ENCODE measurements around the gene ZNF529. TPM values are rescaled to one million over a fixed set of nuclear protein-coding genes. Genes with fewer than 3 reads are reported as not detected.

ZNF529 gene
- total RNA-seq, 2 donors from 2014 or later = 8.4 to 13.5 TPM

DNA sequence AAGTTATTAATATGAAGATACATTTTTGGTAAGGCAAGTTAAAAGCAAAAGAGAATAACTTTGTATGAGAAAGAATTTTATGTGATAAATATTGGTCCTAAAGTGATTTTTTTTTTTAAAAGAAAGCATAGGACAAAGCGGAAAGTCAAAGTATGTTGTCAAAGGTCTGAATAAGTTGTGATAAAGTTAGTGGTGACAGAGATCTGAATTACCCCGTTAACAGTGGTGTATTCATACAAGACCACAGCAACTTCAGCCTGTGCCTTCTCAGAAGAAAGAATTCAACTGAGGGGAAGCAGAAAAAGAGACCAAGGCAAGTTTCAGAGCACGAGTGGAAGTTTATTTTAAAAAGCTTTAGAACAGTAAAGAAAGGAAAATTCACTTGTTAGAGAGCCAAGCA, 64.8 kb downstream of the ZNF529 start:
- intact Hi-C loops (cut with DNase I) = no loop called here
- H3K4me3 ChIP-seq = no peak overlapping the region
- no peaks in the 10 kb centered on the region for H3K27me3 ChIP-seq (replicated peaks; ENCODE audit: insufficient read depth)
- H3K36me3 ChIP-seq = no peaks in the 10 kb centered on the region
- 87% methylated on average over 3 of the region's 3 CpGs for WGBS
- H3K9me3 ChIP-seq = peaks cover 14% of the 10 kb centered on the region
- no peak for DNase-seq (ENCODE audit: low spot score)
- TF ChIP-seq POLR2AphosphoS5 (IDR thresholded peaks at IDR 0.05) = no peak
- TF ChIP-seq, protein P1, sequence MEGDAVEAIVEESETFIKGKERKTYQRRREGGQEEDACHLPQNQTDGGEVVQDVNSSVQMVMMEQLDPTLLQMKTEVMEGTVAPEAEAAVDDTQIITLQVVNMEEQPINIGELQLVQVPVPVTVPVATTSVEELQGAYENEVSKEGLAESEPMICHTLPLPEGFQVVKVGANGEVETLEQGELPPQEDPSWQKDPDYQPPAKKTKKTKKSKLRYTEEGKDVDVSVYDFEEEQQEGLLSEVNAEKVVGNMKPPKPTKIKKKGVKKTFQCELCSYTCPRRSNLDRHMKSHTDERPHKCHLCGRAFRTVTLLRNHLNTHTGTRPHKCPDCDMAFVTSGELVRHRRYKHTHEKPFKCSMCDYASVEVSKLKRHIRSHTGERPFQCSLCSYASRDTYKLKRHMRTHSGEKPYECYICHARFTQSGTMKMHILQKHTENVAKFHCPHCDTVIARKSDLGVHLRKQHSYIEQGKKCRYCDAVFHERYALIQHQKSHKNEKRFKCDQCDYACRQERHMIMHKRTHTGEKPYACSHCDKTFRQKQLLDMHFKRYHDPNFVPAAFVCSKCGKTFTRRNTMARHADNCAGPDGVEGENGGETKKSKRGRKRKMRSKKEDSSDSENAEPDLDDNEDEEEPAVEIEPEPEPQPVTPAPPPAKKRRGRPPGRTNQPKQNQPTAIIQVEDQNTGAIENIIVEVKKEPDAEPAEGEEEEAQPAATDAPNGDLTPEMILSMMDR (IDR thresholded peaks at IDR 0.05) = no peak
- no peak for TF ChIP-seq POLR2A (IDR thresholded peaks at IDR 0.05)
- H3K4me1 ChIP-seq (replicated peaks) = no peaks in the 10 kb centered on the region
- H3K27ac ChIP-seq = no peak overlapping the region

DNA sequence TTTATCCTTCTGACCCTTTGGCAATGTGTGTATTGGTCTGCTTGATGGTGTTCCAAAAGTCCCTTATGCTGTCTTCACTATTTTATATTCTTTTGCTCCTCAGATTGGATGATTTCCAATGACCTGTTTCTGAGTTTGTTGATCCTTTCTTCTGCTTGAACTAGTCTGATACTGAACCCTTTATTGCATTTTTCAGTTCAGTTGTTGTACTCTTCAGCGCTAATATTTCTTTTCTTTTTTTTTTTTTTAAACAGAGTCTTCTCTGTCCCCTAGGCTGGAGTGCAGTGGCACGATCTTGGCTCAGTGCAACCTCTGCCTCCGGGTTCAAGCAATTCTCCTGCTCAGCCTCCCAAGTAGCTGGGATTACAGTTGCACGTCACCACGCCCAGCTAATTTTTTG, 71.1 kb downstream of the ZNF529 start:
- no peaks in the 10 kb centered on the region for H3K4me1 ChIP-seq (replicated peaks)
- no peak overlapping the region for H3K27ac ChIP-seq

DNA sequence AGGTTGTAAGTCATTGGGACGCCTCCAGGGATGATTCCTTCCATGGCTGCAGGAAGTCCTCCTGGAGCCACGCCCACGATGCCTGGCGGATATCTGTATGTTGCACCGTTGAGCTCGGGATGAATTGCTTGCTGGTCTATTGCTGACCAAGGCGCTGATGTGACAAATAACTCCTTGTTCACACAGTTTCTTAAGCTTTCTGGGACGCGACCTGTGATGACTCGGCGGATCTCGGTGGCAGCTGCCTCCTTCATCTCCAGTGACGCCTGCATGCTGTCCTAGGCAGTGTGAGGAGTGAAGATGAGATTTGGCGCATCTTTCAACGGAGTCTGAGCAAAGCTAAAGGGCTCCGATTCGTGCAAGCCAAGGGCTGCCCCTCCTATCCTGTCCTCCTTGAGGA, 76.1 kb downstream of the ZNF529 start:
- WGBS = 90% methylated on average over 17 of the region's 17 CpGs
- intact Hi-C loops (cut with DNase I) = loop anchor here (10.0 kb wide), 1 partner anchor 302 kb away; no protein-coding TSS in a partner anchor
- H3K9me3 ChIP-seq = no peaks in the 10 kb centered on the region
- no peaks in the 10 kb centered on the region for H3K4me1 ChIP-seq (replicated peaks)
- no peak overlapping the region for H3K27ac ChIP-seq
- TF ChIP-seq POLR2AphosphoS5 (IDR thresholded peaks at IDR 0.05) = no peak
- no peak for TF ChIP-seq POLR2A (IDR thresholded peaks at IDR 0.05)
- TF ChIP-seq, protein P1 (IDR thresholded peaks at IDR 0.05) = no peak
- H3K27me3 ChIP-seq (replicated peaks; ENCODE audit: insufficient read depth) = no peaks in the 10 kb centered on the region
- no peak for DNase-seq (ENCODE audit: low spot score)
- no peak overlapping the region for H3K4me3 ChIP-seq
- no peaks in the 10 kb centered on the region for H3K36me3 ChIP-seq

More for the DNA sequence above, 71.1 kb downstream of the ZNF529 start:
- whole genome bisulfite sequencing = 91% methylated on average over 5 of the region's 5 CpGs
- no peaks in the 10 kb centered on the region for H3K9me3 ChIP-seq
- intact Hi-C loops (cut with DNase I) = no loop called here
- DNase-seq (ENCODE audit: low spot score) = no peak
- no peak overlapping the region for H3K4me3 ChIP-seq
- TF ChIP-seq POLR2AphosphoS5 (IDR thresholded peaks at IDR 0.05) (no peak), POLR2A (IDR thresholded peaks at IDR 0.05) (no peak)
- TF ChIP-seq, protein P1 (IDR thresholded peaks at IDR 0.05) = no peak
- H3K36me3 ChIP-seq = no peaks in the 10 kb centered on the region
- no peaks in the 10 kb centered on the region for H3K27me3 ChIP-seq (replicated peaks; ENCODE audit: insufficient read depth)

Other genes with a start within 250 kb of the ZNF529 start
- gene ZFP14, start 194.1 kb downstream of the ZNF529 start, total RNA-seq = 1 to 10 TPM; 5.2 to 7.2 TPM
- gene ZFP82, start 154.6 kb downstream of the ZNF529 start, total RNA-seq = 1 to 10 TPM; 4.3 to 6.3 TPM
- 10 to 100 TPM in 1 of 2 donors, 1 to 10 TPM in 1; 9.6 to 20.7 TPM for gene ZNF566, start 83.7 kb downstream of the ZNF529 start, total RNA-seq
- 10 to 100 TPM in 1 of 2 donors, 1 to 10 TPM in 1; 6.2 to 11.9 TPM for gene ZNF260, start 45.0 kb downstream of the ZNF529 start, total RNA-seq
- gene ZNF382, start 32.0 kb upstream of the ZNF529 start, total RNA-seq = 10 to 100 TPM in 1 of 2 donors, 1 to 10 TPM in 1; 9.6 to 10.9 TPM
- gene ZNF461, start 93.5 kb upstream of the ZNF529 start, total RNA-seq = 10 to 100 TPM in 1 of 2 donors, 1 to 10 TPM in 1; 8.3 to 10.3 TPM
- 10 to 100 TPM; 10.4 to 10.9 TPM for gene ZNF567, start 114.3 kb upstream of the ZNF529 start, total RNA-seq
- 1 to 10 TPM; 2.4 to 10.0 TPM for gene ZNF850, start 199.5 kb upstream of the ZNF529 start, total RNA-seq